ENCODE measurements around the gene CREBBP. TPM values are rescaled to one million over a fixed set of nuclear protein-coding genes. Genes with fewer than 3 reads are reported as not detected.

The CREBBP gene
- total and polyA plus RNA-seq, 4 donors: 5.4 to 103 (median 61.0) TPM

- 32 to 42% methylated on average over 4 of the region's 4 CpGs for WGBS, 2 donors
- Histone ChIP-seq H3K4me3 (ENCODE audit: low read length in 2 of 2) (no peak overlapping the region), H3K36me3 (ENCODE audit: control insufficient read depth in 1 of 2, insufficient read depth in 2 of 2, low read length in 1 of 2) (peaks cover 3 to 4% of the 10 kb centered on the region in 2 donors), H3K4me1 (ENCODE audit: control insufficient read depth in 1 of 2, insufficient read depth in 2 of 2, low read length in 2 of 2) (peaks cover 0 to 4% of the 10 kb centered on the region in 2 donors), H3K27me3 (ENCODE audit: control insufficient read depth in 1 of 2, insufficient read depth in 2 of 2, low read length in 1 of 2) (no peaks in the 10 kb centered on the region), H3K27ac (ENCODE audit: low read depth in 1 of 2, low read length in 2 of 2) (peak overlapping the region in 1 of 2 donors; percentile 55), H3K9me3 (ENCODE audit: control insufficient read depth, low read length) (no peaks in the 10 kb centered on the region)
- DNase-seq (peak in 1 of 2 donors; percentile 17), ATAC-seq (ENCODE audit: low FRiP score) (no peak)
- intact Hi-C loops (cut with DNase I): no loop called here
Measured at GRCh38 chr16:3754081-3754703, 126.3 kb downstream of the CREBBP start.

DNA sequence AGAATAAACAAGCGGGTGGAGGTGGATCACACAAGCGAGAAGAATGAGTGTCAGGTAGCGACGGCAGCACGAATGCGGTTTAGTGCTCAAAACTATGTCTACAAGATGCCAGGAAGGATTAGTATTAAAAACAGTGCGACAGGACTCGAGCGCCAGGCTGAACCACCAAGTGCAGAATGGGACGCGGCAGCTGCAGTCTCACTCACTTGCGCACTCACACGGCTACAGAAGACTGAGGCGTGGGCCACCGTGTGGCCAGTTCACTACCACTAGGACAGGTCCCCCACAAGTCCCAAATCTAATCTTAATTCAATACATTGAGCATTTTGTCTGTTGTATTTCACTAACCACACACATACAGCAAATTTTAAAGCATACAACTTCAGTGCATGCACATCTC lies 127.5 kb downstream of the CREBBP start:
- 87 to 89% methylated on average over 15 of the region's 15 CpGs for WGBS, 2 donors
- DNase-seq: peak in 1 of 2 donors; percentile 62
- intact Hi-C loops (cut with DNase I): no loop called here

DNA sequence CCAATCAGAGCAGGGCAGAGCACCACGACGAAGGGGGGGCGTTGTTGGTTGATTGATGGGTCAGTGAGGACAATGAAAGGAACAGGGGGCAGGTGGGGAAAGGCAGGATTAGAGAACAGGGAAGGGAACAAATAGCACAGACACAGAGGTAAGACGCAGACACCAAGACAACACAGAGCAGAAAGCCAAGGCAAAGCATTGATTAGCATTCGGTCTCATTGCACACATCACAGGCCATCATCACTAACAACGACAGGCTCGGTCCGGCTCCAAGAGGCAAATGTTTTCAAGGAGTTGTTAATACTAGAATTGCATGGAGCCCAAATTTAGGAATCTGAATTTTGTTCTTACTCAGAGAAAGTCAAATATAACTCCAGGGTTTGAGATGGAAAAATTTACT lies 128.6 kb downstream of the CREBBP start:
- Histone ChIP-seq H3K4me1 (ENCODE audit: control insufficient read depth in 1 of 2, insufficient read depth in 2 of 2, low read length in 2 of 2) (peaks cover 0 to 4% of the 10 kb centered on the region in 2 donors), H3K36me3 (ENCODE audit: control insufficient read depth in 1 of 2, insufficient read depth in 2 of 2, low read length in 1 of 2) (peaks cover 0 to 6% of the 10 kb centered on the region in 2 donors), H3K9me3 (ENCODE audit: control insufficient read depth, low read length) (no peaks in the 10 kb centered on the region), H3K27ac (ENCODE audit: low read depth in 1 of 2, low read length in 2 of 2) (no peak overlapping the region), H3K4me3 (ENCODE audit: low read length in 2 of 2) (no peak overlapping the region), H3K27me3 (ENCODE audit: control insufficient read depth in 1 of 2, insufficient read depth in 2 of 2, low read length in 1 of 2) (no peaks in the 10 kb centered on the region)
- intact Hi-C loops (cut with DNase I): no loop called here
- DNase-seq (peak in 1 of 2 donors; percentile 50), ATAC-seq (ENCODE audit: low FRiP score) (no peak)
- 65 to 76% methylated on average over 8 of the region's 8 CpGs for WGBS, 2 donors

More for the DNA sequence above, 127.5 kb downstream of the CREBBP start:
- no peaks in the 10 kb centered on the region for H3K27me3 ChIP-seq (ENCODE audit: control insufficient read depth in 1 of 2, insufficient read depth in 2 of 2, low read length in 1 of 2)
- no peak for ATAC-seq (ENCODE audit: low FRiP score)
- no peak overlapping the region for H3K27ac ChIP-seq (ENCODE audit: low read depth in 1 of 2, low read length in 2 of 2)
- H3K4me1 ChIP-seq (ENCODE audit: control insufficient read depth in 1 of 2, insufficient read depth in 2 of 2, low read length in 2 of 2): peaks cover 0 to 4% of the 10 kb centered on the region in 2 donors
- H3K36me3 ChIP-seq (ENCODE audit: control insufficient read depth in 1 of 2, insufficient read depth in 2 of 2, low read length in 1 of 2): peaks cover 3 to 4% of the 10 kb centered on the region in 2 donors
- H3K9me3 ChIP-seq (ENCODE audit: control insufficient read depth, low read length): no peaks in the 10 kb centered on the region
- no peak overlapping the region for H3K4me3 ChIP-seq (ENCODE audit: low read length in 2 of 2)

GRCh38 chr16:3748307-3748706 lies 132.2 kb downstream of the CREBBP start:
- DNase-seq (peak in 1 of 2 donors; percentile 65), ATAC-seq (ENCODE audit: low FRiP score) (peak; percentile 26)
- intact Hi-C loops (cut with DNase I): no loop called here
- Histone ChIP-seq H3K27ac (ENCODE audit: low read depth in 1 of 2, low read length in 2 of 2) (no peak overlapping the region), H3K4me3 (ENCODE audit: low read length in 2 of 2) (no peak overlapping the region), H3K4me1 (ENCODE audit: control insufficient read depth in 1 of 2, insufficient read depth in 2 of 2, low read length in 2 of 2) (no peaks in the 10 kb centered on the region), H3K27me3 (ENCODE audit: control insufficient read depth in 1 of 2, insufficient read depth in 2 of 2, low read length in 1 of 2) (no peaks in the 10 kb centered on the region), H3K36me3 (ENCODE audit: control insufficient read depth in 1 of 2, insufficient read depth in 2 of 2, low read length in 1 of 2) (peaks cover 2 to 7% of the 10 kb centered on the region in 2 donors), H3K9me3 (ENCODE audit: control insufficient read depth, low read length) (no peaks in the 10 kb centered on the region)
- WGBS, 2 donors: 54 to 55% methylated on average over 5 of the region's 5 CpGs

- no peaks in the 10 kb centered on the region for H3K9me3 ChIP-seq (ENCODE audit: control insufficient read depth, low read length)
- ATAC-seq (ENCODE audit: low FRiP score) (no peak), DNase-seq (peak in 1 of 2 donors; percentile 30)
- H3K27ac ChIP-seq (ENCODE audit: low read depth in 1 of 2, low read length in 2 of 2): no peak overlapping the region
- H3K4me3 ChIP-seq (ENCODE audit: low read length in 2 of 2): no peak overlapping the region
- no peaks in the 10 kb centered on the region for H3K4me1 ChIP-seq (ENCODE audit: control insufficient read depth in 1 of 2, insufficient read depth in 2 of 2, low read length in 2 of 2)
- peaks cover 9 to 15% of the 10 kb centered on the region in 2 donors for H3K36me3 ChIP-seq (ENCODE audit: control insufficient read depth in 1 of 2, insufficient read depth in 2 of 2, low read length in 1 of 2)
- intact Hi-C loops (cut with DNase I): no loop called here
- H3K27me3 ChIP-seq (ENCODE audit: control insufficient read depth in 1 of 2, insufficient read depth in 2 of 2, low read length in 1 of 2): no peaks in the 10 kb centered on the region
- WGBS, 2 donors: 69% methylated on average over 13 of the region's 13 CpGs
Measured at GRCh38 chr16:3745751-3746355, 134.7 kb downstream of the CREBBP start.

DNA sequence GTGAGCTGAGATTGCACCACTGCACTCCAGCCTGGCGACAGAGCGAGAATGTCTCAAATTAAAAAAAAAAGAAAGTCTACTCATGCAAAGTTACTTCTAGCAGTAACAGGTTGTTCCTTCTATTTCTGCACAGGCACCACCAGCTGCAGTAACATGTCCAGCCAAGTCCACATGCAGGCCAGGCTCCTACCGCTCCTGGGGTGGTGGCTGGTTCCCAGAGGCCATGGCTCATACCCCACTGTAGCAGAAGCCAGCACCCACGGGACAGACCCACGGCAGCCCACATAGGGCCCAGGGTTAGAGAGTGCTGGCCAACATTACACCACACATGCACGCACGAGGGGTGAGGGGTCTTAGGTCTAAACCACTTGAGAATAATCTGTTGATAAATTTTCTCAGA lies 136.5 kb downstream of the CREBBP start:
- ATAC-seq (ENCODE audit: low FRiP score) (no peak), DNase-seq (peak in 1 of 2 donors; percentile 49)
- Histone ChIP-seq H3K4me1 (ENCODE audit: control insufficient read depth in 1 of 2, insufficient read depth in 2 of 2, low read length in 2 of 2) (no peaks in the 10 kb centered on the region), H3K9me3 (ENCODE audit: control insufficient read depth, low read length) (no peaks in the 10 kb centered on the region), H3K27me3 (ENCODE audit: control insufficient read depth in 1 of 2, insufficient read depth in 2 of 2, low read length in 1 of 2) (no peaks in the 10 kb centered on the region), H3K36me3 (ENCODE audit: control insufficient read depth in 1 of 2, insufficient read depth in 2 of 2, low read length in 1 of 2) (peaks cover 11 to 16% of the 10 kb centered on the region in 2 donors), H3K4me3 (ENCODE audit: low read length in 2 of 2) (no peak overlapping the region), H3K27ac (ENCODE audit: low read depth in 1 of 2, low read length in 2 of 2) (no peak overlapping the region)
- intact Hi-C loops (cut with DNase I): no loop called here
- 90% methylated on average over 7 of the region's 7 CpGs for WGBS, 2 donors

DNA sequence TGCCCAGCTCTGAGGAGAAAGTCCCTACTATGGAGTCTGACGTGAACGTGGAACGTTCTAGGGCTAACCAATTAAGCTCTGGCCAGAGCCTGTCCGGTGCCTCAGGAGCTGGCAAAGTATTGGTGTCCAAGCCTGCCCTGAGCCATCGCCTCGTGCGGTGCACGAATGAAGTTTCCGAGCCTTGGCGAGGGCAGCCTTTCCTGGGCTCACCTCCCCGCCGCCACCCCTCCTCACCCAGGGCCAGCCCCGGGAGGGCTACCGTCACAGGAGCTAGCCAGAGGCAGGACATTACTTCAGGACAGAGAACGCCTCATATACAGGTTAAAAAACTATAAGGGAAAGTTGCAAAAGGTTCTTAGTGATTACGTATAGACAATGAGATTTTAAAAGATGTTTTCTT lies 139.6 kb downstream of the CREBBP start:
- H3K27me3 ChIP-seq (ENCODE audit: control insufficient read depth in 1 of 2, insufficient read depth in 2 of 2, low read length in 1 of 2): no peaks in the 10 kb centered on the region
- peak in 1 of 2 donors; percentile 71 for DNase-seq
- no peak for ATAC-seq (ENCODE audit: low FRiP score)
- H3K4me3 ChIP-seq (ENCODE audit: low read length in 2 of 2): no peak overlapping the region
- intact Hi-C loops (cut with DNase I): no loop called here
- no peaks in the 10 kb centered on the region for H3K9me3 ChIP-seq (ENCODE audit: control insufficient read depth, low read length)
- H3K36me3 ChIP-seq (ENCODE audit: control insufficient read depth in 1 of 2, insufficient read depth in 2 of 2, low read length in 1 of 2): peaks cover 12 to 13% of the 10 kb centered on the region in 2 donors
- 88% methylated on average over 16 of the region's 16 CpGs for WGBS, 2 donors
- H3K4me1 ChIP-seq (ENCODE audit: control insufficient read depth in 1 of 2, insufficient read depth in 2 of 2, low read length in 2 of 2): no peaks in the 10 kb centered on the region
- no peak overlapping the region for H3K27ac ChIP-seq (ENCODE audit: low read depth in 1 of 2, low read length in 2 of 2)

DNA sequence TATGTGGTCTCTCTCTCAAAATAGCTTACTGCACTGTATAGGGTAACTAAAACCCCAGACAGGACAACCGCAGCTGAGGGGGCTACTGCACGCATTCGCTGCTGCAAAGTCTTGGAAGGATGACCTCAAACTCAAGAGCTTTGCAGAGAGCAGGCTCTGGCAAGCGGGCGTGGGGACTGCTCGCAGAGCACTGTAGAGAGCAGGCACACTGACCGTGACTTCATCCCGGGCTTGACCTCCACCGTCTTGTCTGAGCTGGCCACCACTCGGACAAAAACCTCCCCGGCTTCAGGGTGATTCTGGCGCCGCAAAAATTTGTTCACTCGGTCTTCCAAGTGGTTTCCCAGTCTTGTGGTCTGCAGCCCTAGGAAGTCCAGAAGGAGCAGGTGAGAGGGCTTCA lies 140.3 kb downstream of the CREBBP start:
- H3K27me3 ChIP-seq (ENCODE audit: control insufficient read depth in 1 of 2, insufficient read depth in 2 of 2, low read length in 1 of 2): no peaks in the 10 kb centered on the region
- H3K4me1 ChIP-seq (ENCODE audit: control insufficient read depth in 1 of 2, insufficient read depth in 2 of 2, low read length in 2 of 2): no peaks in the 10 kb centered on the region
- H3K36me3 ChIP-seq (ENCODE audit: control insufficient read depth in 1 of 2, insufficient read depth in 2 of 2, low read length in 1 of 2): peaks cover 12 to 19% of the 10 kb centered on the region in 2 donors
- DNase-seq (peak in 1 of 2 donors; percentile 54), ATAC-seq (ENCODE audit: low FRiP score) (no peak)
- no peaks in the 10 kb centered on the region for H3K9me3 ChIP-seq (ENCODE audit: control insufficient read depth, low read length)
- WGBS, 2 donors: 91 to 92% methylated on average over 14 of the region's 14 CpGs
- intact Hi-C loops (cut with DNase I): no loop called here
- no peak overlapping the region for H3K27ac ChIP-seq (ENCODE audit: low read depth in 1 of 2, low read length in 2 of 2)
- no peak overlapping the region for H3K4me3 ChIP-seq (ENCODE audit: low read length in 2 of 2)

DNA sequence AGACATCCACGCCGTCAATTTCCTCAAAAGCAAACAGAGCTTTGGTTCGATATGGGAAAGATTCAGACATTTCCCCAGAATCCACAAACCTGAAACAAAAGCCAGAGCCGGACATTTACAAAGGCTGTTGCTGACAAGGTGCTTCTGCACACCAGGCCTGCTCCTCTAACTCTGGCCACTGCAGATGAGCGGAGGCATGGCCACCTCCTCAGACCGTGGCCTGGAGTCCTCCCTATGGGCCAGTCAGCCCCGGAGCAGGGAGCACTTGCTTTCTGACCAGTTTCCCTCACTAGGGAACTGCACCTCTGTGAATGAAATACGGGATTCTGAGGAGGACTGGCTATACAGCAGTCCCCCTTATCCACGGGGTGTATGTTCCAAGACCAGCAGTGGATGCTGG lies 140.9 kb downstream of the CREBBP start:
- DNase-seq (peak in 1 of 2 donors; percentile 39), ATAC-seq (ENCODE audit: low FRiP score) (no peak)
- peaks cover 12 to 19% of the 10 kb centered on the region in 2 donors for H3K36me3 ChIP-seq (ENCODE audit: control insufficient read depth in 1 of 2, insufficient read depth in 2 of 2, low read length in 1 of 2)
- WGBS, 2 donors: 83% methylated on average over 9 of the region's 9 CpGs
- H3K9me3 ChIP-seq (ENCODE audit: control insufficient read depth, low read length): no peaks in the 10 kb centered on the region
- no peaks in the 10 kb centered on the region for H3K27me3 ChIP-seq (ENCODE audit: control insufficient read depth in 1 of 2, insufficient read depth in 2 of 2, low read length in 1 of 2)
- no peak overlapping the region for H3K4me3 ChIP-seq (ENCODE audit: low read length in 2 of 2)
- intact Hi-C loops (cut with DNase I): no loop called here
- no peaks in the 10 kb centered on the region for H3K4me1 ChIP-seq (ENCODE audit: control insufficient read depth in 1 of 2, insufficient read depth in 2 of 2, low read length in 2 of 2)
- H3K27ac ChIP-seq (ENCODE audit: low read depth in 1 of 2, low read length in 2 of 2): no peak overlapping the region
